Measurements from ENCODE around the gene ZNF710.

DNA sequence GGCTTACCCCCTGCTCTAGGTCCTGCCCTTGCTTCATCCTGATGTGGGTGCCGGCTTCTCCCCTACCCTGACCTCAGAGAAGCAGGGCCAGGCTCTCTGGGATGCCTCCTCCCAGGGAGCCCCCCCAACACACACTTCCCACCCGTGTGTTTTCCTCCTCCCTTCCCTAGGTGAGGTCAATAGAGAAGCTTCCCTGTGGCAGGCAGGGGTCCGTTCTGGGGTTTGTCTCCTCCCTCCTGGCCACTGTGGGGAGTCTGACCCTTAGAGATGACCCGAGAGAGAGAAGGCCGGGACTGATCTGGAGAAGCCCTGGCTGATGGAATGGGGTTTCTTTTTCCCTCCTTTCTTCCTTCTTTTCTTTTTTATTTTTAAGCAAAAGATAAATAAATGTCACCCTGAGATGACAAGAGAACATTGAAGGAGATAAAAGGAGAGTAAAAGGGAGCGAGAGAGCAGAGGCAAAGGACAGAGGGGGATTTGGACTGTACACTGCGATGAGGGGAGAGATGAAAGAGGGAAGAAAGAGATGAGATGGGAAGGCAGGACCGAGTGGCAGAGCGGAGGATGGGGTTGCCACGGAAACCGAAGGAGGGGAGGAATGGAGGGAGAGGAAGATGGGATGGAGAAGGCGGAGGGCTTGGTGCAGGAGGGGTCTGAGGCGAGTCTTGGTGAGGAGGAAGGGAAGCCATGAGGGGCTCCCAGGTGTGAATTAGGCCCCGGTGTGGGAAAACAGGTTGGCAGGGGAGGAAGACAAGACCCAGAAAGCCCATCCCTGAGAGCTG lies 52.8 kb downstream of the ZNF710 start:
- TF ChIP-seq RAD21 (IDR thresholded peaks at IDR 0.05; ENCODE audit: low read length) (no peak), MXI1 (IDR thresholded peaks at IDR 0.05; ENCODE audit: borderline replicate concordance, low read depth, low read length) (no peak), RFX5 (IDR thresholded peaks at IDR 0.05; ENCODE audit: low read depth, low read length) (no peak), MAFK (IDR thresholded peaks at IDR 0.05; ENCODE audit: low read depth, low read length) (no peak), BHLHE40 (IDR thresholded peaks at IDR 0.05; ENCODE audit: low read depth, low read length) (no peak), SMC3 (IDR thresholded peaks at IDR 0.05; ENCODE audit: low read depth, low read length) (no peak)
- TF ChIP-seq, protein P1, sequence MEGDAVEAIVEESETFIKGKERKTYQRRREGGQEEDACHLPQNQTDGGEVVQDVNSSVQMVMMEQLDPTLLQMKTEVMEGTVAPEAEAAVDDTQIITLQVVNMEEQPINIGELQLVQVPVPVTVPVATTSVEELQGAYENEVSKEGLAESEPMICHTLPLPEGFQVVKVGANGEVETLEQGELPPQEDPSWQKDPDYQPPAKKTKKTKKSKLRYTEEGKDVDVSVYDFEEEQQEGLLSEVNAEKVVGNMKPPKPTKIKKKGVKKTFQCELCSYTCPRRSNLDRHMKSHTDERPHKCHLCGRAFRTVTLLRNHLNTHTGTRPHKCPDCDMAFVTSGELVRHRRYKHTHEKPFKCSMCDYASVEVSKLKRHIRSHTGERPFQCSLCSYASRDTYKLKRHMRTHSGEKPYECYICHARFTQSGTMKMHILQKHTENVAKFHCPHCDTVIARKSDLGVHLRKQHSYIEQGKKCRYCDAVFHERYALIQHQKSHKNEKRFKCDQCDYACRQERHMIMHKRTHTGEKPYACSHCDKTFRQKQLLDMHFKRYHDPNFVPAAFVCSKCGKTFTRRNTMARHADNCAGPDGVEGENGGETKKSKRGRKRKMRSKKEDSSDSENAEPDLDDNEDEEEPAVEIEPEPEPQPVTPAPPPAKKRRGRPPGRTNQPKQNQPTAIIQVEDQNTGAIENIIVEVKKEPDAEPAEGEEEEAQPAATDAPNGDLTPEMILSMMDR (conservative IDR thresholded peaks at IDR 0.05; ENCODE audit: low read depth, low read length): no peak
